Measurements from ENCODE around the gene S100A10.

Gene S100A10

GRCh38 chr1:151993734-151994496 is at the start of gene S100A10:
Gene S100A10 (minus strand): TSS chr1:151993859. CDS start chr1:151986230, 7,629 bp downstream.
- peak; percentile 96 for DNase-seq (ENCODE audit: low spot score)

- DNase-seq (ENCODE audit: low spot score): no peak
Observed at GRCh38 chr1:152042030-152042429, 48.4 kb upstream of the S100A10 start.

GRCh38 chr1:152039886-152040285 is 46.2 kb upstream of the S100A10 start:
- DNase-seq (ENCODE audit: low spot score): no peak

GRCh38 chr1:152039461-152039860 is 45.8 kb upstream of the S100A10 start:
- no peak for DNase-seq (ENCODE audit: low spot score)

- no peak for DNase-seq (ENCODE audit: low spot score)
Observed at GRCh38 chr1:152038871-152039270, 45.2 kb upstream of the S100A10 start.

- peak; percentile 86 for DNase-seq (ENCODE audit: low spot score)
Observed at GRCh38 chr1:152036267-152037216, 42.9 kb upstream of the S100A10 start, which contains the start of gene S100A11. Gene S100A11 (minus strand): TSS chr1:152037004. CDS start chr1:152036915, 89 bp downstream.

- peak; percentile 46 for DNase-seq (ENCODE audit: low spot score)
Observed at GRCh38 chr1:152035539-152036266, 42.0 kb upstream of the S100A10 start.

GRCh38 chr1:152034654-152035538 is 41.2 kb upstream of the S100A10 start:
- DNase-seq (ENCODE audit: low spot score): peak; percentile 90

GRCh38 chr1:152034324-152034653 is 40.6 kb upstream of the S100A10 start:
- DNase-seq (ENCODE audit: low spot score): no peak

- DNase-seq (ENCODE audit: low spot score): peak; percentile 63
Observed at GRCh38 chr1:152029929-152030211, 36.2 kb upstream of the S100A10 start.

GRCh38 chr1:152029144-152029928 is 35.7 kb upstream of the S100A10 start:
- peak; percentile 99 for DNase-seq (ENCODE audit: low spot score)

GRCh38 chr1:152026895-152027294 is 33.2 kb upstream of the S100A10 start:
- DNase-seq (ENCODE audit: low spot score): peak; percentile 81

GRCh38 chr1:152024223-152024622 is 30.6 kb upstream of the S100A10 start:
- DNase-seq (ENCODE audit: low spot score): peak; percentile 99

- DNase-seq (ENCODE audit: low spot score): no peak
Observed at GRCh38 chr1:152023221-152023620, 29.6 kb upstream of the S100A10 start.

GRCh38 chr1:152022474-152022873 is 28.8 kb upstream of the S100A10 start:
- no peak for DNase-seq (ENCODE audit: low spot score)

GRCh38 chr1:152021569-152021968 is 27.9 kb upstream of the S100A10 start:
- DNase-seq (ENCODE audit: low spot score): no peak

- no peak for DNase-seq (ENCODE audit: low spot score)
Observed at GRCh38 chr1:152020849-152021248, 27.2 kb upstream of the S100A10 start.

GRCh38 chr1:152018537-152018936 is 24.9 kb upstream of the S100A10 start:
- no peak for DNase-seq (ENCODE audit: low spot score)

- no peak for DNase-seq (ENCODE audit: low spot score)
Observed at GRCh38 chr1:152015766-152016165, 22.1 kb upstream of the S100A10 start.

GRCh38 chr1:152014943-152015342 is 21.3 kb upstream of the S100A10 start:
- no peak for DNase-seq (ENCODE audit: low spot score)

Measured in SW480 (cell line).